Measurements from ENCODE around the gene GRIN2D.

Gene GRIN2D

DNA sequence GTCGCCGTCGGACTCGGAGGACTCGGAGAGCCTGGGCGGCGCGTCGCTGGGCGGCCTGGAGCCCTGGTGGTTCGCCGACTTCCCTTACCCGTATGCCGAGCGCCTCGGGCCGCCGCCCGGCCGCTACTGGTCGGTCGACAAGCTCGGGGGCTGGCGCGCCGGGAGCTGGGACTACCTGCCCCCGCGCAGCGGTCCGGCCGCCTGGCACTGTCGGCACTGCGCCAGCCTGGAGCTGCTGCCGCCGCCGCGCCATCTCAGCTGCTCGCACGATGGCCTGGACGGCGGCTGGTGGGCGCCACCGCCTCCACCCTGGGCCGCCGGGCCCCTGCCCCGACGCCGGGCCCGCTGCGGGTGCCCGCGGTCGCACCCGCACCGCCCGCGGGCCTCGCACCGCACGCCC is 49.8 kb downstream of the GRIN2D start:
- no peak for DNase-seq
